ENCODE data around the gene AKT3. TPM values are rescaled to one million over a fixed set of nuclear protein-coding genes. Genes with fewer than 3 reads are reported as not detected.

The AKT3 gene
- total and polyA plus RNA-seq, 2 of the 8 experiments (the other 6 are each of a cell fraction or from before 2014, with no cell fraction given), result 6.0 to 36.4 TPM

- TF ChIP-seq YY1 (IDR thresholded peaks at IDR 0.05; ENCODE audit: low read depth, low read length) (no peak), SP1 (IDR thresholded peaks at IDR 0.05; ENCODE audit: low read depth, low read length) (no peak), CBX5 (IDR thresholded peaks at IDR 0.05; ENCODE audit: low read depth, low read length) (no peak), GABPA (IDR thresholded peaks at IDR 0.05; ENCODE audit: borderline replicate concordance, insufficient read depth, low read length) (no peak), EZH2 (IDR thresholded peaks at IDR 0.05; ENCODE audit: low read depth, low read length, severe bottlenecking) (no peak), CHD1 (IDR thresholded peaks at IDR 0.05; ENCODE audit: low read depth, low read length) (no peak)
Observed at GRCh38 chr1:243733670-243734307, 116.3 kb downstream of the AKT3 start (continued).

All from H1 (cell line).